ENCODE data around the gene KRTAP2-3.
"Not testable (repeated sequence)": the region's sequence is repeated elsewhere in the genome, so short reads cannot be mapped to it uniquely, and the experiment has no call there.

KRTAP2-3 gene

GRCh38 chr17:41060052-41060604 is at the start of gene KRTAP2-3:
Gene KRTAP2-3 (minus strand): TSS chr17:41060114. CDS start chr17:41060050, 64 bp downstream.
- Mint-ChIP-seq H3K4me1 (no peaks in the 10 kb centered on the region), H3K9me3 (no peaks in the 10 kb centered on the region), H3K27me3 (peaks cover 25% of the 10 kb centered on the region), H3K4me3 (no peak within 1 kb of the TSS), H3K27ac (no peak within 1 kb of the TSS), H3K36me3 (no peaks in the 10 kb centered on the region)

DNA sequence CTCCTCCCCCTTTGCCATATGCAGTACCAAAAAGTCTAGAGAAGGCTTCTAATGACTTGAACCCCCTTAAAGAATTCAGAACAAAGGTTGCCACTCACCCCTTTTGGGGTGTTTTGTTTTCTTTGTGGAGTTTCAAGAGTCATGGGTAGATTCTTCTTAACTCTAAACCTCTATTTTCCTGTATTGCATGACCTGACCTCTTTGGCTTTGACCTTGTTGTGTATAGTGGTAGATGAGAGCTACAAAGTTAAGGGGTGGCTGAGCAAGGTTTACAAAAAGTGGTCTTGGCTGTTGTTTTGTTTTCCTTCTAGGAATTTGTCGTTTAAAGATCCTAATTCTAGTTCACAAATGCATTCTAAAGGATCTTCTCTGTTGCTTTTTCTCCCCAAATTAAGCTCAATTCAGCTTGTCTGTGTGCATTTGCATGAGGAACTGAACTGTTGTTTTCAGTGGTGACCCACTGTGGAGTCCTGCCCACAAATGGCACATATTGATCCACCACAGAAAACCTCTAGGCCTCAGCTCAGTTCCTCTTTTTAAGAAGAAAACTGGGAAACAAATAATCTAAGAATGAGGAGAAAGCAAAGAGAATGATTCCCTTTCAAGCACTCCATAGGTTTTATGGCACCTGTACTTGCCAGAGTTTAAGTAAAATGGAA is 48.9 kb upstream of the KRTAP2-3 start:
- not testable (repeated sequence) for H3K4me1 Mint-ChIP-seq, H3K27ac Mint-ChIP-seq, H3K4me3 Mint-ChIP-seq, H3K27me3 Mint-ChIP-seq, H3K36me3 Mint-ChIP-seq, H3K9me3 Mint-ChIP-seq

DNA sequence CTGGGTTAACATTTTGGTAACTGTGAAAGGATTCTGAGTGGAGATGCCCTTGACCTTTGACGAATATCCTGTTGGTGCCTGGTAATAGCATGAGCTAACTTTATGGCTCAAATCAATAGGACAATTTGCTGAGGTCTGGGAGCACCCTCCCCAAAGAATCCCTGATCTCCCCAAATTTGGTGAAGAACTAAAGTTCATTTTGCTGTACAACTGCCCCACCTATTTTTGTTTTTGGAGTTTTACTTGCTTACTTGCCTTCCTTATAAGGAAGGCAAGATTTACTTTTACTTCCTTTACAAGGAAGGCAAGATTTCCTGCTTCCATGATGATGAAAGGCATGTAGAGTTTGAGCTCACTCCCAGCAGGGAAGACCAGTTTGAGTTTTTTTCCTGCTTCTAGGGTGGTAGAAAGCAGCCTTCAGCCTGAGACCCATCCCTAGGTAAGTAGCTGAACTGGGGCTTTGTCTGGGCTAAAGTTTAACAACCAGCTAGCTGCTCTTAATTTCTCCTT is 48.1 kb upstream of the KRTAP2-3 start:
- peaks cover 4% of the 10 kb centered on the region for H3K27me3 Mint-ChIP-seq
- no peaks in the 10 kb centered on the region for H3K9me3 Mint-ChIP-seq
- H3K27ac Mint-ChIP-seq, result no peak overlapping the region
- peaks cover 8% of the 10 kb centered on the region for H3K4me1 Mint-ChIP-seq
- H3K4me3 Mint-ChIP-seq, result no peak overlapping the region
- peaks cover 6% of the 10 kb centered on the region for H3K36me3 Mint-ChIP-seq

DNA sequence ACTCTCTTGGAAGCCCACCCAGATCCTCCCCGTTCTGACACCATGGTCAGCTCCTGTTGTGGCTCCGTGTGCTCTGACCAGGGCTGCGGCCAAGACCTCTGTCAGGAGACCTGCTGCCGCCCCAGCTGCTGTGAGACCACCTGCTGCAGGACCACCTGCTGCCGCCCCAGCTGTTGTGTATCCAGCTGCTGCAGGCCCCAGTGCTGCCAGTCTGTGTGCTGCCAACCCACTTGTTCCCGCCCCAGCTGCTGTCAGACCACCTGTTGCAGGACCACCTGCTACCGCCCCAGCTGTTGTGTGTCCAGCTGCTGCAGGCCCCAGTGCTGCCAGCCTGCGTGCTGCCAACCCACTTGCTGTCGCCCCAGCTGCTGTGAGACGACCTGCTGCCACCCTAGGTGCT is 45.4 kb upstream of the KRTAP2-3 start, which contains the start of gene KRTAP4-9:
TSS of gene KRTAP4-9 (plus strand) at position 43 of the 400 bp plus-strand sequence. CDS start at position 43, 0 bp downstream.
- not testable (repeated sequence) for H3K9me3 Mint-ChIP-seq, H3K4me3 Mint-ChIP-seq, H3K36me3 Mint-ChIP-seq, H3K27me3 Mint-ChIP-seq, H3K27ac Mint-ChIP-seq
- H3K4me1 Mint-ChIP-seq, result peaks cover 13% of the 10 kb centered on the region

DNA sequence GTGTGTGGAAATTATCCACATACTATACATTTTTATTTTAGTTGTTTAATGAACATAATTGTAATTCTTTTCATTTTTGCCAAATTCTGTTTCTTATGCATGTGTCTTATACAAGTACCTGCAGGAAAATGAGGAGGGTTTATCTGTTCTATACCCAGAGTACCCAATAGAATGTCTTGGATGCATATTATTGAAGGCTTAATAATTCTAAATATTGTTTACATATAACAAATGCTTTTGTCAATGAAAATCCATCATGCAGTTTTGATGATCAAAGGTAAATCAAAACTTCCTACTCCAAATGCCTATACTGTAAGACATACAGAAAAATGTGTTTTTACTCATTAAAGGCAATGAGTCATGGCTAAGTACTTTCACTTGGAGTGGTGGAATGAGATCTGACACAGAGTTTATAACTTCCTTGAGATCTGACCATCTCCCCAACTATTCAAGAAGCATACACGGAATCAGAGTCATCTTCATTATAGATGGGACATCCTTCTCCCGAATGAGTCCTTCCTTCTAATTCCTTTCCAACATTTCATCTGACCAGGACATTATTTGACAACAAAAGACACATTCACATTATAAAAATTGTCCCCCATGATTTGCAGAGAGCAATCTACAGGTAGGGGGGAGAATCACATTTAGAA is 44.6 kb upstream of the KRTAP2-3 start:
- not testable (repeated sequence) for H3K27ac Mint-ChIP-seq, H3K27me3 Mint-ChIP-seq, H3K9me3 Mint-ChIP-seq, H3K36me3 Mint-ChIP-seq, H3K4me3 Mint-ChIP-seq
- peaks cover 22% of the 10 kb centered on the region for H3K4me1 Mint-ChIP-seq

DNA sequence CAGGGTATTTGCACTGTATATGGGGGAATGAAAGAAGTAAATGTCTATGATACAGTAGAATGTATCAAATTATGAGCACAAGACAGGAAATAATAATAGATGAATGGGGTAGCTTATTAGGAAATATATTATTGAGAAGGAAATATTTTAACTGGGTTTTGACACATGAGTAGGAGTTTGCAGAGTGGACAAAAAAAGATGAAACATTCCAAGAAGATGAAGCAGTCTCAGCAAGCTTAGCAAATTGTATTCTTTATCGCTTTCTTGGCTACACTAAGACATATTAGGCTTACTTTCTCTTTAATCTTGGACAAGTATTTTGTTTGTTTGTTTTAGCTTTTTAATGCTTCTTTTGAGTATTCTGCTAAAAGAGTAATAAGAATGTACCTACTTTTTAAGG is 44.0 kb upstream of the KRTAP2-3 start:
- Mint-ChIP-seq H3K27me3 (peaks cover 4% of the 10 kb centered on the region), H3K4me3 (no peak overlapping the region), H3K36me3 (peaks cover 2% of the 10 kb centered on the region), H3K9me3 (no peaks in the 10 kb centered on the region), H3K27ac (no peak overlapping the region), H3K4me1 (peaks cover 22% of the 10 kb centered on the region)

- H3K36me3 Mint-ChIP-seq, result peaks cover 2% of the 10 kb centered on the region
- H3K27me3 Mint-ChIP-seq, result peaks cover 8% of the 10 kb centered on the region
- peaks cover 13% of the 10 kb centered on the region for H3K4me1 Mint-ChIP-seq
- H3K4me3 Mint-ChIP-seq, result no peak within 1 kb of the TSS
- no peak within 1 kb of the TSS for H3K27ac Mint-ChIP-seq
- no peaks in the 10 kb centered on the region for H3K9me3 Mint-ChIP-seq
These were observed 41.8 kb upstream of the KRTAP2-3 start, which contains the start of gene KRTAP4-16 for GRCh38 chr17:41101586-41102259. Gene KRTAP4-16 (minus strand): TSS chr17:41102209. CDS start chr17:41102209, 0 bp downstream.

DNA sequence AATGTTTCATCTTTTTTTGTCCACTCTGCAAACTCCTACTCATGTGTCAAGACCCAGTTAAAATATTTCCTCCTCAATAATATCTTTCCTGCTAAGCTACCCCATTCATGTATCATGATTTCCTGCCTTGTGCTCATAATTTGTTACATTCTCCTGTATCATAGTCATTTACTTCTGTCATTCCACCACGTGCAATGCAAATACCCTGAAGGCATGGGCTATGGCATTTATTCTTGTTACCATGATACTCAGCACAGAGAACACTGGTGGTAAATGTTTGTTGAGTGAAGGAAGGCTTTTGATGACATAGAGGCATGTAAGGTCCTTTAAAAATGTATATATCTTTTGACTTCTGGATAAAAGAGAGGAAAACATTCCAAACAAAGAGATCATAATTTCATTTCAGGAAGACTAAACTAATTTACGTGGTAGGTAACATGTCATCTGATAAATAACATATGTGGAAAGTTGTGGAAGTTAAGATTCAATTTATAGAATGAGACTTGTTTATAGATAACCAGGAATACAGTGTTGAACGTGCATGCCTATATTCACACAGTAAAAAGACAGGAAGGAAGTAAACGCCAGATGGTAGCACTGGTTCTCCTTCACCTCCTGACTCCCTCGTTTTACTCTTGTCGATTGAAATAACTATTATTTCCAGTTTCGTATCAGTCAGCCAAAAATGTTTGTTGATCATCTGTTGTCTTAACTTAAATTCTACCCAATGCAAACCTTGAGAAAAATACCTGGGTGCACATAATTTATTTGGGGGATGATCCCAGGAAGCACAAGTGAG is 40.0 kb upstream of the KRTAP2-3 start:
- H3K9me3 Mint-ChIP-seq, result not testable (repeated sequence)

GRCh38 chr17:41098481-41098880 is 38.6 kb upstream of the KRTAP2-3 start:
- no peaks in the 10 kb centered on the region for H3K36me3 Mint-ChIP-seq
- peaks cover 6% of the 10 kb centered on the region for H3K27me3 Mint-ChIP-seq
- no peaks in the 10 kb centered on the region for H3K9me3 Mint-ChIP-seq
- no peak overlapping the region for H3K4me3 Mint-ChIP-seq
- H3K4me1 Mint-ChIP-seq, result peaks cover 13% of the 10 kb centered on the region
- H3K27ac Mint-ChIP-seq, result no peak overlapping the region

More for the DNA sequence above, 40.0 kb upstream of the KRTAP2-3 start:
- not testable (repeated sequence) for H3K27me3 Mint-ChIP-seq, H3K36me3 Mint-ChIP-seq, H3K27ac Mint-ChIP-seq, H3K4me3 Mint-ChIP-seq
- H3K4me1 Mint-ChIP-seq, result peaks cover 13% of the 10 kb centered on the region

- no peaks in the 10 kb centered on the region for H3K9me3 Mint-ChIP-seq
- H3K4me3 Mint-ChIP-seq, result no peak within 1 kb of the TSS
- H3K27ac Mint-ChIP-seq, result no peak within 1 kb of the TSS
- peaks cover 13% of the 10 kb centered on the region for H3K4me1 Mint-ChIP-seq
- H3K36me3 Mint-ChIP-seq, result peaks cover under 1% of the 10 kb centered on the region
- H3K27me3 Mint-ChIP-seq, result peaks cover 6% of the 10 kb centered on the region
These were observed 38.1 kb upstream of the KRTAP2-3 start, which contains the start of gene KRTAP4-8 for GRCh38 chr17:41098042-41098441. Gene KRTAP4-8 (minus strand): TSS chr17:41098142. CDS start chr17:41098084, 58 bp downstream.

GRCh38 chr17:41096055-41096454 is 36.1 kb upstream of the KRTAP2-3 start:
- peaks cover 13% of the 10 kb centered on the region for H3K4me1 Mint-ChIP-seq
- H3K27ac Mint-ChIP-seq, result no peak overlapping the region
- H3K36me3 Mint-ChIP-seq, result peaks cover 2% of the 10 kb centered on the region
- H3K4me3 Mint-ChIP-seq, result no peak overlapping the region
- peaks cover 6% of the 10 kb centered on the region for H3K27me3 Mint-ChIP-seq
- H3K9me3 Mint-ChIP-seq, result no peaks in the 10 kb centered on the region

GRCh38 chr17:41088760-41089352 is 28.9 kb upstream of the KRTAP2-3 start:
- not testable (repeated sequence) for H3K9me3 Mint-ChIP-seq, H3K27me3 Mint-ChIP-seq, H3K4me3 Mint-ChIP-seq, H3K4me1 Mint-ChIP-seq, H3K27ac Mint-ChIP-seq, H3K36me3 Mint-ChIP-seq

GRCh38 chr17:41084100-41084856 is 24.4 kb upstream of the KRTAP2-3 start, which contains the start of gene KRTAP4-7:
Gene KRTAP4-7 (plus strand): TSS chr17:41084150. CDS start chr17:41084207, 57 bp downstream.
- not testable (repeated sequence) for H3K27me3 Mint-ChIP-seq, H3K27ac Mint-ChIP-seq, H3K4me3 Mint-ChIP-seq, H3K4me1 Mint-ChIP-seq, H3K9me3 Mint-ChIP-seq, H3K36me3 Mint-ChIP-seq

- H3K4me3 Mint-ChIP-seq, H3K36me3 Mint-ChIP-seq, H3K4me1 Mint-ChIP-seq, H3K9me3 Mint-ChIP-seq, H3K27me3 Mint-ChIP-seq, H3K27ac Mint-ChIP-seq: not testable (repeated sequence)
These were observed 23.5 kb upstream of the KRTAP2-3 start for GRCh38 chr17:41083427-41083826.

Measured in activated naive CD4-positive, alpha-beta T cell treated with anti-CD3 and anti-CD28 coated beads, Interleukin-2, amount 50 U/mL, for 24 hours (primary cell).